ENCODE measurements around the gene SHISA5.

- TF ChIP-seq BHLHE40 (IDR thresholded peaks at IDR 0.05; ENCODE audit: borderline replicate concordance), result no peak
- TF ChIP-seq SP1 (IDR thresholded peaks at IDR 0.05), result no peak
- TF ChIP-seq FOXA1 (IDR thresholded peaks at IDR 0.05), result no peak
- no peak for TF ChIP-seq FOXM1 (IDR thresholded peaks at IDR 0.05; ENCODE audit: borderline replicate concordance)
- TF ChIP-seq, protein P1, sequence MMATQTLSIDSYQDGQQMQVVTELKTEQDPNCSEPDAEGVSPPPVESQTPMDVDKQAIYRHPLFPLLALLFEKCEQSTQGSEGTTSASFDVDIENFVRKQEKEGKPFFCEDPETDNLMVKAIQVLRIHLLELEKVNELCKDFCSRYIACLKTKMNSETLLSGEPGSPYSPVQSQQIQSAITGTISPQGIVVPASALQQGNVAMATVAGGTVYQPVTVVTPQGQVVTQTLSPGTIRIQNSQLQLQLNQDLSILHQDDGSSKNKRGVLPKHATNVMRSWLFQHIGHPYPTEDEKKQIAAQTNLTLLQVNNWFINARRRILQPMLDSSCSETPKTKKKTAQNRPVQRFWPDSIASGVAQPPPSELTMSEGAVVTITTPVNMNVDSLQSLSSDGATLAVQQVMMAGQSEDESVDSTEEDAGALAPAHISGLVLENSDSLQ (IDR thresholded peaks at IDR 0.05), result no peak
- no peak for TF ChIP-seq SUZ12 (IDR thresholded peaks at IDR 0.05)
- no peak for TF ChIP-seq CTBP1 (IDR thresholded peaks at IDR 0.05; ENCODE audit: borderline replicate concordance)
- no peak for TF ChIP-seq FOXK2 (IDR thresholded peaks at IDR 0.05)
- no peak for TF ChIP-seq TARDBP (IDR thresholded peaks at IDR 0.05)
- no peak for TF ChIP-seq ARNT (IDR thresholded peaks at IDR 0.05)
- TF ChIP-seq HDGF (IDR thresholded peaks at IDR 0.05; ENCODE audit: borderline replicate concordance), result no peak
- TF ChIP-seq ZNF384 (IDR thresholded peaks at IDR 0.05), result no peak
- no peak for TF ChIP-seq NFRKB (IDR thresholded peaks at IDR 0.05)
Measured at GRCh38 chr3:48536785-48537184, 32.8 kb upstream of the SHISA5 start.
